NCI-H82 (cell line): ENCODE measurements around the gene PAPPA2.
A peak's percentile ranks its signal among the peaks of the same experiment; 100 is the strongest.

Source experiments
- DNase-seq: peaks from one replicate; lab custom pipeline; 2025; lab: John Stamatoyannopoulos, UW

PAPPA2 gene

GRCh38 chr1:176802316-176802715 lies 339.3 kb downstream of the PAPPA2 start:
- DNase-seq = no peak

- no peak for DNase-seq
These were observed 340.1 kb downstream of the PAPPA2 start for GRCh38 chr1:176803042-176803441.

- DNase-seq = no peak
These were observed 340.6 kb downstream of the PAPPA2 start for GRCh38 chr1:176803596-176803995.

- no peak for DNase-seq
These were observed 346.3 kb downstream of the PAPPA2 start for GRCh38 chr1:176809292-176809691.

- DNase-seq = peak; percentile 19
These were observed 348.7 kb downstream of the PAPPA2 start for GRCh38 chr1:176811511-176812288.

- no peak for DNase-seq
These were observed 352.6 kb downstream of the PAPPA2 start for GRCh38 chr1:176815621-176816020.

- no peak for DNase-seq
These were observed 353.3 kb downstream of the PAPPA2 start for GRCh38 chr1:176816232-176816631.

GRCh38 chr1:176820391-176821031 lies 357.5 kb downstream of the PAPPA2 start:
- no peak for DNase-seq

GRCh38 chr1:176826265-176826664 lies 363.3 kb downstream of the PAPPA2 start:
- DNase-seq = peak; percentile 98

- no peak for DNase-seq
These were observed 366.3 kb downstream of the PAPPA2 start for GRCh38 chr1:176829261-176829660.

GRCh38 chr1:176831150-176831549 lies 368.2 kb downstream of the PAPPA2 start:
- DNase-seq = no peak

GRCh38 chr1:176837708-176838107 lies 374.7 kb downstream of the PAPPA2 start:
- no peak for DNase-seq

GRCh38 chr1:176838276-176838995 lies 375.5 kb downstream of the PAPPA2 start:
- no peak for DNase-seq

GRCh38 chr1:176839216-176839615 lies 376.2 kb downstream of the PAPPA2 start:
- no peak for DNase-seq

- DNase-seq = no peak
These were observed 378.3 kb downstream of the PAPPA2 start for GRCh38 chr1:176841238-176841637.

GRCh38 chr1:176843352-176844297 lies 380.6 kb downstream of the PAPPA2 start:
- DNase-seq = peak; percentile 78

- DNase-seq = peak; percentile 51
These were observed 384.1 kb downstream of the PAPPA2 start for GRCh38 chr1:176847052-176847451.

- no peak for DNase-seq
These were observed 386.3 kb downstream of the PAPPA2 start for GRCh38 chr1:176849281-176849680.

- DNase-seq = no peak
These were observed 387.9 kb downstream of the PAPPA2 start for GRCh38 chr1:176850871-176851270.

GRCh38 chr1:176852124-176852523 lies 389.1 kb downstream of the PAPPA2 start:
- DNase-seq = no peak

- no peak for DNase-seq
These were observed 390.5 kb downstream of the PAPPA2 start for GRCh38 chr1:176853503-176853902.

GRCh38 chr1:176854121-176854520 lies 391.1 kb downstream of the PAPPA2 start:
- DNase-seq = no peak
